Stimulated activated CD8-positive, alpha-beta memory T cell treated with anti-CD3 and anti-CD28 coated beads, Interleukin-2, amount 100 ng/mL, for 48 hours (primary cell): ENCODE results near the gene TPST2.
"Not testable (repeated sequence)": the region's sequence is repeated elsewhere in the genome, so short reads cannot be mapped to it uniquely, and the experiment has no call there.

ENCODE experiments used
- DNase-seq, 2 donors: peaks; one replicate each; pipeline ENCODE4 v3.0.0-alpha.2; 2020; ENCODE audit warnings: low read depth in 2 of 2

The TPST2 gene

GRCh38 chr22:26534171-26534855 lies 55.6 kb downstream of the TPST2 start:
- DNase-seq: no peak

- no peak for DNase-seq
These were observed 60.6 kb downstream of the TPST2 start for GRCh38 chr22:26529345-26529744.

GRCh38 chr22:26528518-26528917 lies 61.4 kb downstream of the TPST2 start:
- DNase-seq: not testable (repeated sequence)

DNA sequence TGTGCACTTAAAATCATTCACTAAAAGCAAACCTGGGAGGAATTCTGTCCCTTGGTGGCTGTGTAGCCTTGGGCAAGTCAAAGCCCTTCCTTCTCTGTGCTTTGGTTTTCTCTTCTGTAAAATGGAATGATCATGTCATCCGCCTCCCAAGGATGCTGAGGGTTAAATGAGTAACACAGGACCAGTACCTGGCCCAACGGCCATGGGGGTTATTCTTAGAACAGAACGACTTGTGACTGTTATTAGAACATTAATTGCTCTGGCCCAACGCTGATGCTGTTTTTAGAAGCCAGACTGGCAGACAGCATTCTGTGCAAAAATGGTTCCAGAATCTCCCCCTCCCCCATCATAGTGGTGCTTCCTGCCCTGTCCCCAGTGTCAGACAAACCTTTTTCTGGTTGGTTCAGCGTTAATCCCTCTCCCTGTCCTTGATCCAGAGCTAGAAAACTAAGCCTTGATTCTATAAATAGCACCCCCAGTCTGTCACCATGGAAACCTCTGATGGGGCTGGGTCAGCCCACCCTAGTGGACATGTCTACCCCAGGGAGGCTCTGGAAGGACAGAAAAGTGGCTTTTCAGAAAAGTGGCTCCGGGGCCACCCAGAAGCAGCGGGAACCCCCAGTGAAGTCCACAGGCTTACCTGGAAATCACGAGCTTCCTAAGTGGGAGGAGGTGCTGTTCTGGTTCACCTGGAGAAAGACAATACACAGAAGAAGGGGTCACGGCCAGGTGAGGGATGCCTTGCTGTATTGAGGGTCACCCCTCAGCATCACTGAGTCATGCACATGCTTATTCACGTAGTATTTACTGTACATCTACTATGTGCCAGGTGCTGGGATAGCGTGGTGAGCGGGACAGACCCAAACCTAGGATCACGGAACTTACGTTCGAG lies 62.1 kb downstream of the TPST2 start:
- DNase-seq: no peak

GRCh38 chr22:26527167-26527566 lies 62.8 kb downstream of the TPST2 start:
- DNase-seq: no peak

GRCh38 chr22:26525946-26526564 lies 63.9 kb downstream of the TPST2 start:
- no peak for DNase-seq

- no peak for DNase-seq
These were observed 65.1 kb downstream of the TPST2 start for GRCh38 chr22:26524870-26525269.

GRCh38 chr22:26522592-26522991 lies 67.3 kb downstream of the TPST2 start:
- no peak for DNase-seq

- DNase-seq: no peak
These were observed 67.9 kb downstream of the TPST2 start for GRCh38 chr22:26522012-26522411.

DNA sequence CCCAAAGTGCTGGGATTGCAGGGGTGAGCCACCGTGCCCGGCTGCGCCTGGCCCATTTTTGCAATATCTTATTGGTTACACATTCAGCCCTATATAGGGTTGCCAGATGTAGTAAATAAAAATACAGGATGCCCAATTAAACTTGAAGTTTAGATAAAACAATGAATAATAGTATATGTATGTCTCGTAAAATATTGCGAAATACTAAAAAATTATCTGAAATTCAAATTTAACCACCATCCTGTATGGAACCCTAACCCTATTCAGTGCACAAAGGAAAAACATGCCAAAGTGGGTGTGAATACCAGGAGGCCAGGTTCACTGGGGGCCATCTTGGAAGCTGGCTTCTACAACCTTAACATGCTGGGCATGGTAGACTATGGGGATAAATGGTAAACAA lies 72.5 kb downstream of the TPST2 start:
- no peak for DNase-seq

- DNase-seq: no peak
These were observed 73.4 kb downstream of the TPST2 start for GRCh38 chr22:26516503-26516902.

DNA sequence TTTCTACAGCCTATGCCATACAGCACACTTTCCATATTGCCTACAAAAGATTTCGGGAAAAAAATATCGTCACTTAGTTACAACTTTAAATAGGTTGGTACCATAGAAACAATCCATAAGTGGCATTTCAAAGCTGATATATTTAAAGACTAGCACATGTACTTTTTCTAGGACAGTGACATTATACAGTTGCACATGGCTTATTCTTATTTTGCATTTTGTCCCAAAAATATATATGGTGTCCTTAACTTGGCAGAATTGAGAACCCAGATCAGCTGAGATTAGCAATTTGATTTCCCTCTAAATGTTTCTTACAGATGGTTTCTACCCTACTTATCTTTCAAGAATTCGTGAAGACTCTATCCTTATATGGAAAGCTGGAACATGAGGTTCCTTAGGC lies 74.0 kb downstream of the TPST2 start:
- DNase-seq: no peak

DNA sequence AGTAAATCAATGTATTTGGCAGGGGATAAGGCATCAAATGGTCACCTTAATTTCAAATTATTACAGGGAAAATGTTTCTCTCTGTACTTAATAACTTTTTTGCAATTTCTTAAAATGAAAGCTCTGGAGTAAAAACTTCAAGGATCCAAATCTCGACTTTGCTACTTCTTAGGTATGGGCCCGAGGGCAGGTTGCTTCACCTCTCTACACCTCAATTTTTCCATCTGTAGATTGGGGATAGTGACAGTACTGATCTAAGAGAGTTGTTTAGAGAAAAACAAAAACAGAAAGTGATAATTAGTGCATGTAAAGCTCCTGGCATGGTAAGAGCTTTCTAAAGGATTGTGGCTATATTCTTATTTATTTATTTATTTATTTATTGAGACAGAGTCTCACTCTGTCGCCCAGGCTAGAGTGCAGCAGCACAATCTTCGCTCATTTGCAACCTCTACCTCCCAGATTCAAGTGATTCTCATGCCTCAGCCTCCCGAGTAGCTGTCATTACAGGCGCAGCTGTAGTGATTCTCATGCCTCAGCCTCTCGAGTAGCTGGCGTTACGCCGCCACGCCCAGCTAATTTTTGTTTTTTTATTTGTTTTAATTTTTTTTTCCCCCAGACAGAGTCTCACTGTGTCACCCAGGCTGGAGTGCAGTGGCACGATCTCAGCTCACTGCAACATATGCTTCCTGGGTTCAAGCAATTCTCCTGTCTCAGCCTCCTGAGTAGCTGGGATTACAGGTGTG lies 75.3 kb downstream of the TPST2 start:
- no peak for DNase-seq

DNA sequence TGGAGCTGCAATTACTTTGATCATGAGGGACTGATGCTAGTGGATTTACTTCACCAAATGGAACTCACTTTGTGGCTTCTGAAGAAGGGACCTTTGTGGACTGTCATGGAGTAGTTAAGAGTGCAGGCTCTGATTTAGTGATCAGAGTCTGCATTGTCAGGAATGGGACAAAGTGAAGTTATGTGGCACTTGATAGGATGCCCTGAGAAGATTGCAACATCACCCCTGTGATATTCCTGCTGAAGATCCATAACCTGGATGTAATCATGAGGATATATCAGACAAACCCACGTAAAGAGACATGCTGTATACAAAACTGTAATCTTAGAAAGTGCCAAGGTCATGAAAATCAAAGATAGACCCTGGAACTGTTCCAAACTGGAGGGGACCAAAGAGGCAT lies 76.1 kb downstream of the TPST2 start:
- DNase-seq: no peak

DNA sequence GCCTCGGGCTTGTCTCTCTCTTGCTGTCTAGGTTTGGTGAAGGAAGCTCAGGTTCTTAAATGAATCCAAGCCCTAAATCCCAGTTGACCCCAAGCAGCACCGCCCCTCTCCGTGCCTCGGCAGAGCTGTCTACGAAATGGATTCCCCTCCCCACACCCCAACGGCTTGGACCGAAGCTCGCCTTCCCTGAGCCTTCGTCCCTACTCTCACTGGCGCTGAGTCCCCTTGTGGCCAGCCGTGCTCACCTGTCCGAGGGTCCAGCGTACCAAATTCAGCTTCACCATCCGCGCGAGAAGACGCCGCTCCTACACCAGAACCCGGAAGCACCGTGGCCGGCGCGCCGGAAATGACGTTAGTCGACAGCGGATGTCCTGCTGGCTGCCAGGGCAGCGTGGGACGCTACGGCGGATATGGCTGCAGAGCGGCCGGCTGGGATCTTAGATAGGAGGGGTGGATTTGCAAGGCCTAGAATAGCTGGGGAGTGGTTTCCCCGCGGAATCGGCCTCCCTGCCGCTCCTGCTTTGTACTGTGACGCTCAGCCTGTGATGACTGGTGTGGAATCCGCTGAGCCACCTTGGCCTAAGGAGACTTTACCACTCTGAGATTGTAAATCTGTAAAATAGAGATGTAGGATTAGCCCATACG lies 77.7 kb downstream of the TPST2 start, which contains the start of gene TFIP11:
Gene TFIP11 (minus strand): TSS at position 325 of the 645 bp plus-strand sequence. CDS start 2,201 bp downstream, outside the sequence.
- peak; percentile 89 to 95 for DNase-seq

- no peak for DNase-seq
These were observed 81.8 kb downstream of the TPST2 start for GRCh38 chr22:26508148-26508547.

DNA sequence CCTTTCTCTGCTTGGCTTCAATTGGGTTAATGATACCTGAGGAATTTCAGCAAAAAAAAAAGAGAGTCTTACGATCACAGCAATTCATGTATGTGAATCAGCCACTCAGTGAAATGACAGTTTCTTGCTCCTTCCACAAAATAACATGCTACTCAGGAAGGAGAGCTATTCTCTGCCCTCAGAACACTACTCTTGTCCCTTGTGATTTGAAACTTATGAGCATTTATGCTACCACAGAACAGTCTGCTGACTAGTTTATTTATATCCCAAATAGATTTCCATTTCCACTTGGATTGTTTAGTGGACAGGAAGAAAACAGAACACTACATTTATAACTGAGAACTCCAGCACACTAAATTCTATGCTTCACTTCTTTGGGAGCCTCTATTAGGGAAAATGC lies 86.2 kb downstream of the TPST2 start:
- DNase-seq: no peak

DNA sequence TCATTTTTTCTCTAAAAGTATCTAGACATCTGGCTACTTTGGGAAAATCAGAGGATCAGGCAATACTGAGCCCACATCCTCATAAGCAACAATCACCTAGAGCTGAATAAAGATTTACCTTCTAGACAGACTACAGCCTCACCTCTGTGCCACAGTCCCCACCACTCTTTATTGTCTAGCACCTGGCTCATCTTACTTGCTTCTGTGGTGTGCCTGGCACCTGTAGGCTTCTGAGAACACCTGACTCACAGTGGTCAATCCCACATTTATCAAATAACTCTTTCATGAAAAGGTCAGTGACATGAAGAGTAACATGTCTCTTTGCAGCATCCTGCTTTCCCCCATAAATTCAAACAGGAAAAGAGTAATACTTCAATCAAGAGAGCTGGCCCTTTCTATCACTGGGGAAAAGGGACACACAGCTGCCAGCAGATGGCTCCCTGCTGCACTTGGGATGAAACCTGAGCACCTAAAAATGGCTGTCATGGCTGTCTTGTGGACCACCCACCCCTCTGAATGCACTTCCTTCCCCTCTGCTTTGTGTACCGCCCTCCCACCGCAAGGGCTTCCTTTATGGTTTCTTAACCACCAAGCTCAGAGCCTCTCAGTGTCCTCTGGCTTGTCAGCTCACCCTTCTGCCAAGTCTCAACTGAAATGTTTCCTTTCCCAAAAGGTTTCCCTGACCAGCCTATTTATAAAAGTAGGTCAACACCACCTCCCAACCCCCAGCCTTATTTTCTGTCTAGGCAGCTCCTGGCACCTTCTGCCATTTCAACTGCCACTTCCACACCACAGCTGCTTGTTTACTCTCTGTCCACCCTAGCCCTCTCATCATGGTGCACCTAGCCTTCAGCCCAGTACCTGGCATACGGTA lies 87.0 kb downstream of the TPST2 start:
- peak in 1 of 2 donors; percentile 38 for DNase-seq

GRCh38 chr22:26501996-26502395 lies 87.9 kb downstream of the TPST2 start:
- DNase-seq: no peak

GRCh38 chr22:26499188-26499703 lies 90.7 kb downstream of the TPST2 start:
- DNase-seq: no peak
